Naive thymus-derived CD4-positive, alpha-beta T cell (primary cell): ENCODE results near the gene EBF3. TPM values are rescaled to one million over a fixed set of nuclear protein-coding genes. Genes with fewer than 3 reads are reported as not detected.
A peak's percentile ranks its signal among the peaks of the same experiment; 100 is the strongest.

Source experiments
- ATAC-seq: fragments of 150-1000 bp; cut with Tn5 transposase; 2 replicates; pipeline ENCODE4 v1.10.0; 2021; ENCODE audit warnings: mild to moderate bottlenecking, moderate library complexity
- CTCF ChIA-PET: fragments of 350-600 bp; sonication (Branson Sonifier 250); formaldehyde crosslinking; loops from one replicate; lab custom pipeline; 2021; ENCODE audit warnings: antibody characterized with exemption; lab: Charles Lee
- POLR2A ChIA-PET: fragments of 350-600 bp; sonication (Branson Sonifier 250); formaldehyde crosslinking; loops from one replicate; lab custom pipeline; 2021; ENCODE audit warnings: antibody characterized with exemption, inconsistent platforms; lab: Charles Lee
- DNase-seq, 9 donors: peaks; one replicate each; pipeline versions ENCODE4 v3.0.0 to v3.0.0-alpha.2; 2020 to 2022; ENCODE audit warnings: mixed read lengths in 1 of 9
- H3K27ac ChIP-seq: one replicate; pipeline ENCODE4 v1.7.0; 2013; ENCODE audit warnings: mild to moderate bottlenecking, low read depth, low read length, moderate library complexity
- H3K27me3 ChIP-seq, 2 donors: one replicate each; pipeline ENCODE4 v1.7.0; 2013; ENCODE audit warnings: low read length in 2 of 2, mild to moderate bottlenecking in 2 of 2, moderate library complexity in 2 of 2; ENCODE audit not compliant: control insufficient read depth in 2 of 2, insufficient read depth in 2 of 2
- H3K36me3 ChIP-seq, 3 experiments: 1 replicate in 2 of 3; 2 replicates in 1 of 3; pipeline ENCODE4 v1.7.0; 2013; ENCODE audit warnings: low read length in 3 of 3, mild to moderate bottlenecking in 3 of 3, moderate library complexity in 1 of 3; ENCODE audit not compliant: insufficient read depth in 3 of 3, control insufficient read depth in 2 of 3
- H3K4me1 ChIP-seq, 2 donors: one replicate each; pipeline ENCODE4 v1.7.0; 2013; ENCODE audit warnings: low read length in 2 of 2, mild to moderate bottlenecking in 2 of 2, moderate library complexity in 1 of 2; ENCODE audit not compliant: control insufficient read depth in 2 of 2, insufficient read depth in 2 of 2
- H3K4me3 ChIP-seq: 2 replicates; pipeline ENCODE4 v1.7.0; 2013; ENCODE audit warnings: mild to moderate bottlenecking, low read length
- H3K9me3 ChIP-seq, 3 experiments: 1 replicate in 2 of 3; 2 replicates in 1 of 3; pipeline ENCODE4 v1.7.0; 2013; ENCODE audit warnings: low read length in 3 of 3; ENCODE audit not compliant: control insufficient read depth in 2 of 3
- H3K27ac Mint-ChIP-seq, 9 donors: one replicate each; pipeline ENCODE4 v1.8.0; 2020 to 2022; ENCODE audit warnings: mixed read lengths in 9 of 9, mild to moderate bottlenecking in 8 of 9, moderate library complexity in 5 of 9, inconsistent platforms in 2 of 9
- H3K27me3 Mint-ChIP-seq, 5 donors: one replicate each; pipeline ENCODE4 v1.8.0; 2021 to 2022; ENCODE audit warnings: mixed read lengths in 5 of 5, mild to moderate bottlenecking in 1 of 5
- H3K36me3 Mint-ChIP-seq, 5 donors: one replicate each; pipeline ENCODE4 v1.8.0; 2020 to 2022; ENCODE audit warnings: mixed read lengths in 5 of 5, mild to moderate bottlenecking in 3 of 5, inconsistent platforms in 1 of 5
- H3K4me1 Mint-ChIP-seq, 7 donors: one replicate each; pipeline ENCODE4 v1.8.0; 2020 to 2022; ENCODE audit warnings: mixed read lengths in 7 of 7, mild to moderate bottlenecking in 3 of 7, inconsistent platforms in 1 of 7
- H3K4me3 Mint-ChIP-seq, 10 donors: one replicate each; pipeline ENCODE4 v1.8.0; 2020 to 2022; ENCODE audit warnings: mild to moderate bottlenecking in 10 of 10, mixed read lengths in 10 of 10, moderate library complexity in 6 of 10, inconsistent platforms in 2 of 10
- H3K9me3 Mint-ChIP-seq, 11 donors: one replicate each; pipeline ENCODE4 v1.8.0; 2020 to 2022; ENCODE audit warnings: mixed read lengths in 11 of 11, mild to moderate bottlenecking in 4 of 11, inconsistent platforms in 1 of 11, moderate library complexity in 1 of 11
- intact Hi-C, 2 donors: fragments of 100-400 bp; cut with micrococcal nuclease; formaldehyde crosslinking; loops; one replicate each; pipeline ENCODE4 v1.15.1; 2023
- polyA plus RNA-seq, 2 donors: library from polyadenylated mRNA; unstranded; fragments of 300-500 nt; fragmentation: Illumina TruSeq; gene quantifications; one replicate each; pipeline ENCODE4 v1.2.3, GENCODE V29; 2021
- total RNA-seq, 6 experiments: library from RNA in 5 of 6; stranded (reverse) in 5 of 6; gene quantifications; 1 replicate in 5 of 6; 2 replicates in 1 of 6; pipeline ENCODE4 v1.2.3 and lab custom pipeline; 2021 to 2026

The EBF3 gene
- total and polyA plus RNA-seq, 7 experiments from 2014 or later: not detected

- DNase-seq (no peak), ATAC-seq (no peak)
- no peaks in the 10 kb centered on the region for H3K4me1 Mint-ChIP-seq
- Histone ChIP-seq H3K27ac (no peak overlapping the region), H3K27me3 (no peaks in the 10 kb centered on the region), H3K9me3 (no peaks in the 10 kb centered on the region), H3K4me1 (no peaks in the 10 kb centered on the region), H3K36me3 (no peaks in the 10 kb centered on the region), H3K4me3 (no peak overlapping the region)
- intact Hi-C loops: no loop called here
- no peak overlapping the region for H3K4me3 Mint-ChIP-seq
- H3K27ac Mint-ChIP-seq: no peak overlapping the region
- CTCF ChIA-PET: no interaction called here
- peaks cover 0 to 12% (median 0%) of the 10 kb centered on the region in 5 donors for H3K27me3 Mint-ChIP-seq
- no peaks in the 10 kb centered on the region for H3K36me3 Mint-ChIP-seq
- POLR2A ChIA-PET: no interaction called here
- H3K9me3 Mint-ChIP-seq: no peaks in the 10 kb centered on the region
These were observed 138.9 kb downstream of the EBF3 start for GRCh38 chr10:129825221-129825620.

- ChIA-PET CTCF (no interaction called here), POLR2A (no interaction called here)
- DNase-seq: no peak
- Histone ChIP-seq H3K27ac (no peak overlapping the region), H3K4me3 (no peak overlapping the region), H3K36me3 (no peaks in the 10 kb centered on the region), H3K4me1 (no peaks in the 10 kb centered on the region), H3K9me3 (no peaks in the 10 kb centered on the region), H3K27me3 (no peaks in the 10 kb centered on the region)
- Mint-ChIP-seq H3K27me3 (peaks cover 0 to 7% (median under 1%) of the 10 kb centered on the region in 5 donors), H3K4me3 (no peak overlapping the region), H3K4me1 (no peaks in the 10 kb centered on the region), H3K36me3 (peaks cover 0 to 12% (median 8%) of the 10 kb centered on the region in 5 donors), H3K9me3 (peaks cover 0 to 23% (median 6%) of the 10 kb centered on the region in 11 donors), H3K27ac (no peak overlapping the region)
- intact Hi-C loops: no loop called here
- no peak for ATAC-seq
These were observed 143.6 kb downstream of the EBF3 start for GRCh38 chr10:129820451-129820850.

- no peak overlapping the region for H3K27ac ChIP-seq
- H3K4me1 Mint-ChIP-seq: no peaks in the 10 kb centered on the region
- H3K4me1 ChIP-seq: no peaks in the 10 kb centered on the region
- no peaks in the 10 kb centered on the region for H3K36me3 ChIP-seq
- peaks cover 0 to 27% (median 6%) of the 10 kb centered on the region in 11 donors for H3K9me3 Mint-ChIP-seq
- no peaks in the 10 kb centered on the region for H3K27me3 ChIP-seq
- intact Hi-C loops: no loop called here
- H3K9me3 ChIP-seq: no peaks in the 10 kb centered on the region
- peaks cover 0 to 16% (median 7%) of the 10 kb centered on the region in 5 donors for H3K27me3 Mint-ChIP-seq
- ATAC-seq (no peak), DNase-seq (no peak)
- CTCF ChIA-PET: no interaction called here
- H3K4me3 ChIP-seq: no peak overlapping the region
- H3K4me3 Mint-ChIP-seq: no peak overlapping the region
- POLR2A ChIA-PET: no interaction called here
- H3K36me3 Mint-ChIP-seq: peaks cover 0 to 12% (median 8%) of the 10 kb centered on the region in 5 donors
- H3K27ac Mint-ChIP-seq: no peak overlapping the region
These were observed 147.4 kb downstream of the EBF3 start for GRCh38 chr10:129816656-129817045.

- H3K4me1 ChIP-seq: no peaks in the 10 kb centered on the region
- H3K27me3 ChIP-seq: no peaks in the 10 kb centered on the region
- no peak overlapping the region for H3K27ac ChIP-seq
- no peaks in the 10 kb centered on the region for H3K9me3 ChIP-seq
- intact Hi-C loops: no loop called here
- CTCF ChIA-PET: no interaction called here
- Mint-ChIP-seq H3K4me1 (no peaks in the 10 kb centered on the region), H3K4me3 (no peak overlapping the region), H3K27me3 (peaks cover 0 to 16% (median 7%) of the 10 kb centered on the region in 5 donors), H3K36me3 (peaks cover 0 to 12% (median 8%) of the 10 kb centered on the region in 5 donors), H3K9me3 (peaks cover 0 to 27% (median 6%) of the 10 kb centered on the region in 11 donors), H3K27ac (peak overlapping the region in 1 of 9 donors; percentile 38)
- no peak overlapping the region for H3K4me3 ChIP-seq
- ATAC-seq (no peak), DNase-seq (no peak)
- POLR2A ChIA-PET: no interaction called here
- no peaks in the 10 kb centered on the region for H3K36me3 ChIP-seq
These were observed 148.0 kb downstream of the EBF3 start for GRCh38 chr10:129815898-129816655.

- Histone ChIP-seq H3K9me3 (no peaks in the 10 kb centered on the region), H3K4me1 (no peaks in the 10 kb centered on the region), H3K36me3 (no peaks in the 10 kb centered on the region), H3K27me3 (no peaks in the 10 kb centered on the region), H3K4me3 (no peak overlapping the region), H3K27ac (no peak overlapping the region)
- peaks cover 0 to 12% (median 8%) of the 10 kb centered on the region in 5 donors for H3K36me3 Mint-ChIP-seq
- peaks cover 0 to 16% (median 7%) of the 10 kb centered on the region in 5 donors for H3K27me3 Mint-ChIP-seq
- DNase-seq (no peak), ATAC-seq (no peak)
- ChIA-PET POLR2A (no interaction called here), CTCF (no interaction called here)
- intact Hi-C loops: no loop called here
- H3K4me3 Mint-ChIP-seq: no peak overlapping the region
- H3K4me1 Mint-ChIP-seq: no peaks in the 10 kb centered on the region
- peak overlapping the region in 1 of 9 donors; percentile 80 for H3K27ac Mint-ChIP-seq
- H3K9me3 Mint-ChIP-seq: peaks cover 0 to 27% (median 6%) of the 10 kb centered on the region in 11 donors
These were observed 149.1 kb downstream of the EBF3 start for GRCh38 chr10:129814681-129815646.

GRCh38 chr10:129812398-129812797, 151.7 kb downstream of the EBF3 start:
- H3K36me3 Mint-ChIP-seq: peaks cover 0 to 4% (median under 1%) of the 10 kb centered on the region in 5 donors
- Histone ChIP-seq H3K36me3 (no peaks in the 10 kb centered on the region), H3K27ac (no peak overlapping the region), H3K4me1 (no peaks in the 10 kb centered on the region), H3K27me3 (no peaks in the 10 kb centered on the region), H3K9me3 (no peaks in the 10 kb centered on the region), H3K4me3 (no peak overlapping the region)
- CTCF ChIA-PET: no interaction called here
- intact Hi-C loops: no loop called here
- DNase-seq: no peak
- H3K9me3 Mint-ChIP-seq: peaks cover 0 to 12% (median 2%) of the 10 kb centered on the region in 11 donors
- H3K27me3 Mint-ChIP-seq: peaks cover 0 to 16% (median 5%) of the 10 kb centered on the region in 5 donors
- no peaks in the 10 kb centered on the region for H3K4me1 Mint-ChIP-seq
- POLR2A ChIA-PET: no interaction called here
- H3K4me3 Mint-ChIP-seq: no peak overlapping the region
- ATAC-seq: no peak
- no peak overlapping the region for H3K27ac Mint-ChIP-seq
